ENCODE results near the gene DDX60.

GRCh38 chr4:168269896-168270295, 48.7 kb downstream of the DDX60 start:
- TF ChIP-seq ZNF274 (IDR thresholded peaks at IDR 0.05; ENCODE audit: low read depth, low read length) (no peak), SUZ12 (IDR thresholded peaks at IDR 0.05; ENCODE audit: extremely low read depth, insufficient read depth, insufficient read length) (no peak), YY1 (IDR thresholded peaks at IDR 0.05; ENCODE audit: insufficient read depth, insufficient read length) (no peak)

All from NT2/D1 (cell line).